Transverse colon (tissue), 4 donors: ENCODE data around the gene IL17B. TPM values are rescaled to one million over a fixed set of nuclear protein-coding genes. Genes with fewer than 3 reads are reported as not detected.

Experiments used
- DNase-seq: peaks from one replicate; pipeline ENCODE4 v3.0.0-alpha.2; 2019
- H3K27ac ChIP-seq, 4 donors: fragments of 200-600 bp; sonication (generic); 2 replicates each; pipeline ENCODE4 v1.5.1; 2016 to 2018; ENCODE audit warnings: inconsistent platforms in 4 of 4
- H3K27me3 ChIP-seq: fragments of 200-600 bp; sonication (generic); 2 replicates; pipeline ENCODE4 v1.5.1; 2017; ENCODE audit warnings: inconsistent platforms
- H3K36me3 ChIP-seq, 4 donors: fragments of 200-600 bp; sonication (generic); 2 replicates each; pipeline ENCODE4 v1.5.1; 2017 to 2019; ENCODE audit warnings: inconsistent platforms in 4 of 4
- H3K4me1 ChIP-seq, 4 donors: fragments of 200-600 bp; sonication (generic); 2 replicates each; pipeline ENCODE4 v1.5.1; 2017 to 2020; ENCODE audit warnings: inconsistent platforms in 4 of 4
- H3K4me3 ChIP-seq, 4 donors: fragments of 200-600 bp; sonication (generic); 1 replicate in 1 of 4; 2 replicates in 3 of 4; pipeline versions ENCODE4 v1.5.1 to v1.6.1; 2017 to 2019; ENCODE audit warnings: inconsistent platforms in 4 of 4
- H3K9me3 ChIP-seq, 2 donors: fragments of 200-600 bp; sonication (generic); 2 replicates each; pipeline ENCODE4 v1.5.1; 2017 to 2019; ENCODE audit warnings: inconsistent platforms in 2 of 2
- EP300 ChIP-seq: sonication (generic); formaldehyde crosslinking; IDR thresholded peaks from one replicate; pipeline ENCODE4 v1.6.1; 2017; ENCODE audit warnings: antibody characterized with exemption, low read depth
- POLR2A ChIP-seq: fragments of 450-650 bp; IDR thresholded peaks from one replicate; pipeline ENCODE4 v1.6.1; 2016; ENCODE audit warnings: antibody characterized with exemption, mild to moderate bottlenecking, moderate library complexity
- POLR2AphosphoS5 ChIP-seq, 3 donors: sonication (generic); formaldehyde crosslinking; IDR thresholded peaks; one replicate each; pipeline ENCODE4 v1.6.1; 2016; ENCODE audit warnings: antibody characterized with exemption in 3 of 3
- WGBS, 2 donors: methylation state at CpG; one replicate each; pipeline ENCODE4 v1.1.5; 2018; ENCODE audit warnings: low coverage in 1 of 2; 5-methylcytosine and 5-hydroxymethylcytosine counted together
- in situ Hi-C, 4 donors: fragments of 200-750 bp; cut with MboI; loops; one replicate each; pipeline versions ENCODE4 v1.15.0 to v1.15.1; 2017; ENCODE audit warnings: low sequenced_read_pairs in 3 of 4, low pct_ligation_motif_present in 1 of 4, low pct_unique_long_range_greater_than_20kb in 1 of 4
- intact Hi-C: fragments of 100-400 bp; cut with DNase I; formaldehyde crosslinking; loops from one replicate; pipeline ENCODE4 v1.15.1; 2023; ENCODE audit warnings: low total_unique reads
- total RNA-seq, 4 donors: library from RNA; depleted of rRNA; stranded (reverse); fragments of >200 nt; gene quantifications; one replicate each; pipeline ENCODE4 v1.1.0, GENCODE V29; 2016
- TF ChIP-seq, protein P1 (sequence below), 5 experiments: fragments of 200-600 bp in 3 of 5; fragments of 450-650 bp in 2 of 5; sonication (generic) in 3 of 5; IDR thresholded peaks; 1 replicate in 2 of 5; 2 replicates in 3 of 5; pipeline ENCODE4 v1.5.1; 2016 to 2017; ENCODE audit warnings: antibody characterized with exemption in 5 of 5, inconsistent platforms in 3 of 5, mild to moderate bottlenecking in 2 of 5, moderate library complexity in 1 of 5

IL17B gene
- total RNA-seq, 4 donors from 2014 or later, result not detected

DNA sequence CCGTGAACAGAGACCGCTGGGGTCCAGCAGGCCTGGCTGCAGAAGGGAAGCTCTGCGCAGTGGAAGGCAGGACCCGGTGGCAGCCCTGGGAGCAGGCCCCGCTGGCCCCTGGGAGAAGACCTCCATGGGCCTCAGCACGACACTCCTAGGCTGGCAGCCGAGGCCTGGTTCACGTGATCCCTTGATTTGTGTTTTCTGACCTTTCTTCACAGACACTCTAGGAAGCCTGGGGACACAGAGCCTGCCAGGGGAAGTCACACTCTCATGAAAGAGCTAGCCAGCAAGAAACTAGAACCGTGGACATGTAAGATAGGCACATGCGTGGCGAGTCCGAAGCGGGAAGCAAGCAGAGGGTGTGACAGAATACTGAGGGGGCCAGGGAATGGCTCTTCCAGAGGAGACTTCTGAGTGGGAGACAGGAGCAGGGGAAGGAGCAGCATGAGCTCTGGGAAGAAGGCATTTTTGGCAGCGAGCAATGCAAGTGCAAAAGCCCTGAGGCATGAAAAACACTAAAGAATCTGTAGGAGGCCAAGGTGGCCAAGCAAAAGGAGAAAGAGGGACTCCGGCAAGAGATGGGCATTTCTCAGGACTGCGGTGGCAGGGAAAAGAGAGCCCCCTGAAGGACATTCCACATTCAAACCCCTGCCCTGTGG lies 26.6 kb upstream of the IL17B start:
- intact Hi-C loops (no loop called here), in situ Hi-C loops (no loop called here)
- TF ChIP-seq, protein P1, sequence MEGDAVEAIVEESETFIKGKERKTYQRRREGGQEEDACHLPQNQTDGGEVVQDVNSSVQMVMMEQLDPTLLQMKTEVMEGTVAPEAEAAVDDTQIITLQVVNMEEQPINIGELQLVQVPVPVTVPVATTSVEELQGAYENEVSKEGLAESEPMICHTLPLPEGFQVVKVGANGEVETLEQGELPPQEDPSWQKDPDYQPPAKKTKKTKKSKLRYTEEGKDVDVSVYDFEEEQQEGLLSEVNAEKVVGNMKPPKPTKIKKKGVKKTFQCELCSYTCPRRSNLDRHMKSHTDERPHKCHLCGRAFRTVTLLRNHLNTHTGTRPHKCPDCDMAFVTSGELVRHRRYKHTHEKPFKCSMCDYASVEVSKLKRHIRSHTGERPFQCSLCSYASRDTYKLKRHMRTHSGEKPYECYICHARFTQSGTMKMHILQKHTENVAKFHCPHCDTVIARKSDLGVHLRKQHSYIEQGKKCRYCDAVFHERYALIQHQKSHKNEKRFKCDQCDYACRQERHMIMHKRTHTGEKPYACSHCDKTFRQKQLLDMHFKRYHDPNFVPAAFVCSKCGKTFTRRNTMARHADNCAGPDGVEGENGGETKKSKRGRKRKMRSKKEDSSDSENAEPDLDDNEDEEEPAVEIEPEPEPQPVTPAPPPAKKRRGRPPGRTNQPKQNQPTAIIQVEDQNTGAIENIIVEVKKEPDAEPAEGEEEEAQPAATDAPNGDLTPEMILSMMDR (IDR thresholded peaks at IDR 0.05), result no peak
- no peak for TF ChIP-seq EP300
- no peak for TF ChIP-seq POLR2AphosphoS5 (IDR thresholded peaks at IDR 0.05)
- TF ChIP-seq POLR2A, result no peak
- H3K27ac ChIP-seq, result peak overlapping the region; percentile 82 to 97 (median 93)
- H3K9me3 ChIP-seq, result no peaks in the 10 kb centered on the region
- H3K4me1 ChIP-seq, result peaks cover 0 to 25% (median 14%) of the 10 kb centered on the region in 4 donors
- H3K27me3 ChIP-seq, result no peaks in the 10 kb centered on the region
- 54 to 70% methylated on average over 3 to 16 of the region's 16 CpGs for WGBS, 2 donors
- no peak for DNase-seq
- H3K4me3 ChIP-seq, result peak overlapping the region in 1 of 4 donors; percentile 1
- peaks cover 0 to 22% (median 0%) of the 10 kb centered on the region in 4 donors for H3K36me3 ChIP-seq

DNA sequence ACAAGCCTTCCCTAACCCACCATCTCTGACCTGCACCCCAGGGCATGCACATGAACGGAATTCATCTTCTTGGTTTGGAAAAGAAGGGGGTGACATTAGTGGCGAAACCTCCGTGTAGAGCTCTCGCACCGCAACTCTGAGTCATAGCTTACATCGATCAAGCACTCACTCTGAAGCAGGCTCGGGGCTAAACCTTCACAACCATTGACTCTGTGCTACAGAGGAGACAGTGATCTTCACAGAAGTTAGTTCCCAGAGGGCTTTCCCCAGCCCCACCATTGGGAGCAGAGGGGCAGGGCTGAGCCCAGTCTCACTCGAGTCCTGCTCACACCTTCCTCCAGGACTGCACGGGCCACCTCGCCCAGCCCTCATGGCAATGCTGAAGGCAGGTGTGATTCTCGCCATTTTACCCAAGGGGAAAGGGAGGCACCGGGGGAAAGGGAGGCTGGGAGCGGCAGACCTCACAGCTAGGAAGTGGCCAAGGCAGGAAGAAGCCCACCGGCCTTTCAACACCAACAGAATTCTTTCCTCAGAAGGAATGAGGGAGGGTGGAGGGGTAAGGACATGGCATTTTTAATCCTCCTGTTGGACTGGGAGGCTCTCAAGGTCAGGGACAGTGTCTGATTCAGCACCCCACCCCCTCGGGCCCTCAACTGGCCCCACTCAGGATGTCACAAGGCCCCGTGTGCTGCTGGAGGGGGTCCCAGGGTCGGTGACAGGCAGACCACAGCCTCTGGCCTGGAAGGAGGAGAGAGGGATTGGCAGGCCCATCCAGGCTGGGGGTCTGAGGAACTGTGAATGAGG lies 25.9 kb upstream of the IL17B start:
- Histone ChIP-seq H3K27me3 (no peaks in the 10 kb centered on the region), H3K27ac (peak overlapping the region; percentile 82 to 97 (median 93)), H3K4me1 (peaks cover 0 to 33% (median 14%) of the 10 kb centered on the region in 4 donors), H3K9me3 (no peaks in the 10 kb centered on the region), H3K36me3 (peaks cover 0 to 19% (median 0%) of the 10 kb centered on the region in 4 donors), H3K4me3 (peak overlapping the region in 1 of 4 donors; percentile 1)
- in situ Hi-C loops (no loop called here), intact Hi-C loops (no loop called here)
- DNase-seq, result no peak
- 61 to 100% methylated on average over 1 to 17 of the region's 17 CpGs for WGBS, 2 donors
- TF ChIP-seq, protein P1 (IDR thresholded peaks at IDR 0.05), result no peak
- peak in 2 of 3 donors; percentile 3 to 29 for TF ChIP-seq POLR2AphosphoS5 (IDR thresholded peaks at IDR 0.05)

DNA sequence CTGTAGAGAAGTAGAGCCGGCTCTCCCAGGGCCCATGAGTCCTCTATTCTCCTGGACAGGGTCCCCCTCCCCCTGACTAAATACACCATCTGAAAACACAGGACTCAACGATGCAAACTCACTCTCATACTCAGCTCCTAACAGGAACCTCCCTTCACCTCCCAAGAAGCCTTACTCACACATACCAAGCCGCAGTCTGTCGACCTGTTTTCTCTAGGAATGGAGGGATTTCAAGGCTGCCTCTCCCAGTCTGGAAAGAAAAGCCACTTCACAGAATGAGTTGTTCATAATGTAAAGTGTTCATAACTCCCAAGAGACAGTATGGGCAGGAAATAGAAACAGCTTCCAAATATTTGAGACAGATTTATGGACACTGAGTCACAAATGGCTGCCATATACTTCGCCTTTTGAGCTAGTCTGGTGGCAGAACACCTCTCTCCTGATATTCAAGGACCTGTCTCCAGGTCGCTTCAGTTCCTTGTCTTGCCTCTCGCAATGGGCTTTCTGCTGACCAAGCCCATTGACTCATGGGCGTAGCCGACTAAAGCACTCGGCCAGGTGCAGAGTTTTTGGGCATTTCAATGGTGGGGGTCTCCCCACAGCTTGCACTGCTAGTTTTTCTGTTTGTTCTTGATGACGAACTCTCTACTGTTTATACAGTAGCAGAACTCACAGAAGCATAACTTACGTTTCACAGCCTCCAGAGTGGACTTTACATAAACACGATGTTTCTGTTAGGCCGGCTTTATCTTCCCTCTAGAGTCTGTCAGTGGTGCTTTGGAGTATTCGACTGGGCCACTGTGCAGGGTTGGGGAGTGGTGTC lies 25.0 kb upstream of the IL17B start:
- H3K36me3 ChIP-seq, result peaks cover 0 to 11% (median 0%) of the 10 kb centered on the region in 4 donors
- no peaks in the 10 kb centered on the region for H3K9me3 ChIP-seq
- DNase-seq, result no peak
- peaks cover 0 to 34% (median 14%) of the 10 kb centered on the region in 4 donors for H3K4me1 ChIP-seq
- in situ Hi-C loops, result no loop called here
- no peak overlapping the region for H3K4me3 ChIP-seq
- no peaks in the 10 kb centered on the region for H3K27me3 ChIP-seq
- WGBS, 2 donors, result 72 to 74% methylated on average over 6 to 15 of the region's 15 CpGs
- TF ChIP-seq POLR2A (no peak), POLR2AphosphoS5 (IDR thresholded peaks at IDR 0.05) (peak in 1 of 3 donors; percentile 2)
- peak overlapping the region; percentile 82 to 97 (median 93) for H3K27ac ChIP-seq
- intact Hi-C loops, result no loop called here

DNA sequence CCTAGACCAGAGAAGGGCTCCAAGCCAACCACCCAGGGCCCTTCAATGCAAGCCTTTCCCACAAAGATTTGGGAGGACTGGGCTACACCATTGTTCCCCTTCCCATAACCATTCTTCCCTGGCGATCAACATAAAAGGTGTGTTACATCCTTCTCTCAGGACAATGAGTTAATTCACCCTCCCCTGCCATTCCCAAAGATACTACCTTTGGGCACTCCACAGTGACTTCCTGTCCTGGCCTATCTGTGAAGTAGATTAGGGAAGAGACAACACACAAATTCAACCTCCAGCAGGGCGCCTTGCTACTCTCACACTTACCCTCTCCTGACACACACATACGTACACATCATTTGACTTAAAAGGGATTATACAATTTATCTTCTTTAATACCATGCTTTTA lies 23.2 kb upstream of the IL17B start:
- Histone ChIP-seq H3K27ac (no peak overlapping the region), H3K4me1 (peaks cover 0 to 34% (median 14%) of the 10 kb centered on the region in 4 donors), H3K36me3 (no peaks in the 10 kb centered on the region), H3K4me3 (no peak overlapping the region), H3K9me3 (no peaks in the 10 kb centered on the region), H3K27me3 (no peaks in the 10 kb centered on the region)
- intact Hi-C loops (no loop called here), in situ Hi-C loops (no loop called here)
- TF ChIP-seq POLR2AphosphoS5 (IDR thresholded peaks at IDR 0.05) (no peak), EP300 (no peak), POLR2A (no peak)
- TF ChIP-seq, protein P1 (IDR thresholded peaks at IDR 0.05), result no peak
- 88 to 94% methylated on average over 3 of the region's 3 CpGs for WGBS, 2 donors
- DNase-seq, result no peak
